Measurements from ENCODE around the gene TTC23.

The TTC23 gene

DNA sequence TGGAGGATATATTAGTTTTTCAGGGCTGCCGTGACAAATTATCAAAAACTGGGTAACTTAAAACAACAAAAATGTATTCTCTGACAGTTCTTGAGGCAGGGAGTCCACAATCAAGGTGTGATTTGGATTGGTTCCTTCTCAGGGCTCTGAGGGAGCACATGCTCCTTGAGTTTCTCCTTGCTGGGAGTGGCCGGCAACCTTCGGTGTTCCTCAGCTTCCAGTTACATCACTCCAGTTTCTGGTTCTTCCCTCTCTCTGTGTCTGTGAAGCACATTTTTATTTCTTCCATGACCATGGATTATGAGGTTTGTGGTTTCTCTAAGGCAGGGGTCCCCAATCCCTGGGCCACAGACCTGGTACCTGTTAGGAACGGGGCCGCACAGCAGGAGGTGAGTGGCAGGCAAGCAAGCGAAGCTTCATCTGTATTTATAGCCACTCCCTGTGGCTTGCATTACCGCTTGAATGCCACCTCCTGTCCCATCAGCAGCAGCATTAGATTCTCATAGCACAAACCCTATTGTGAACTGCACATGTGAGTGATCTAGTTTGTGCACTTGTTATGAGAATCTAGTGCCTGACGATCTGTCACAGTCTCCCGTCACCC, 26.2 kb upstream of the TTC23 start:
- H3K27me3 ChIP-seq (ENCODE audit: insufficient read depth, poor library complexity, severe bottlenecking): no peaks in the 10 kb centered on the region
- H3K27ac ChIP-seq (replicated peaks): no peak overlapping the region
- DNase-seq (ENCODE audit: low read depth in 1 of 2, low spot score in 1 of 2): no peak
- TF ChIP-seq POLR2AphosphoS5 (IDR thresholded peaks at IDR 0.05; ENCODE audit: low read depth): no peak
- TF ChIP-seq, protein P1, sequence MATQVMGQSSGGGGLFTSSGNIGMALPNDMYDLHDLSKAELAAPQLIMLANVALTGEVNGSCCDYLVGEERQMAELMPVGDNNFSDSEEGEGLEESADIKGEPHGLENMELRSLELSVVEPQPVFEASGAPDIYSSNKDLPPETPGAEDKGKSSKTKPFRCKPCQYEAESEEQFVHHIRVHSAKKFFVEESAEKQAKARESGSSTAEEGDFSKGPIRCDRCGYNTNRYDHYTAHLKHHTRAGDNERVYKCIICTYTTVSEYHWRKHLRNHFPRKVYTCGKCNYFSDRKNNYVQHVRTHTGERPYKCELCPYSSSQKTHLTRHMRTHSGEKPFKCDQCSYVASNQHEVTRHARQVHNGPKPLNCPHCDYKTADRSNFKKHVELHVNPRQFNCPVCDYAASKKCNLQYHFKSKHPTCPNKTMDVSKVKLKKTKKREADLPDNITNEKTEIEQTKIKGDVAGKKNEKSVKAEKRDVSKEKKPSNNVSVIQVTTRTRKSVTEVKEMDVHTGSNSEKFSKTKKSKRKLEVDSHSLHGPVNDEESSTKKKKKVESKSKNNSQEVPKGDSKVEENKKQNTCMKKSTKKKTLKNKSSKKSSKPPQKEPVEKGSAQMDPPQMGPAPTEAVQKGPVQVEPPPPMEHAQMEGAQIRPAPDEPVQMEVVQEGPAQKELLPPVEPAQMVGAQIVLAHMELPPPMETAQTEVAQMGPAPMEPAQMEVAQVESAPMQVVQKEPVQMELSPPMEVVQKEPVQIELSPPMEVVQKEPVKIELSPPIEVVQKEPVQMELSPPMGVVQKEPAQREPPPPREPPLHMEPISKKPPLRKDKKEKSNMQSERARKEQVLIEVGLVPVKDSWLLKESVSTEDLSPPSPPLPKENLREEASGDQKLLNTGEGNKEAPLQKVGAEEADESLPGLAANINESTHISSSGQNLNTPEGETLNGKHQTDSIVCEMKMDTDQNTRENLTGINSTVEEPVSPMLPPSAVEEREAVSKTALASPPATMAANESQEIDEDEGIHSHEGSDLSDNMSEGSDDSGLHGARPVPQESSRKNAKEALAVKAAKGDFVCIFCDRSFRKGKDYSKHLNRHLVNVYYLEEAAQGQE (IDR thresholded peaks at IDR 0.05; ENCODE audit: insufficient replicate concordance, low read depth): no peak
- no peak for TF ChIP-seq SPI1 (IDR thresholded peaks at IDR 0.05; ENCODE audit: borderline replicate concordance, low read depth)
- TF ChIP-seq, protein P2, sequence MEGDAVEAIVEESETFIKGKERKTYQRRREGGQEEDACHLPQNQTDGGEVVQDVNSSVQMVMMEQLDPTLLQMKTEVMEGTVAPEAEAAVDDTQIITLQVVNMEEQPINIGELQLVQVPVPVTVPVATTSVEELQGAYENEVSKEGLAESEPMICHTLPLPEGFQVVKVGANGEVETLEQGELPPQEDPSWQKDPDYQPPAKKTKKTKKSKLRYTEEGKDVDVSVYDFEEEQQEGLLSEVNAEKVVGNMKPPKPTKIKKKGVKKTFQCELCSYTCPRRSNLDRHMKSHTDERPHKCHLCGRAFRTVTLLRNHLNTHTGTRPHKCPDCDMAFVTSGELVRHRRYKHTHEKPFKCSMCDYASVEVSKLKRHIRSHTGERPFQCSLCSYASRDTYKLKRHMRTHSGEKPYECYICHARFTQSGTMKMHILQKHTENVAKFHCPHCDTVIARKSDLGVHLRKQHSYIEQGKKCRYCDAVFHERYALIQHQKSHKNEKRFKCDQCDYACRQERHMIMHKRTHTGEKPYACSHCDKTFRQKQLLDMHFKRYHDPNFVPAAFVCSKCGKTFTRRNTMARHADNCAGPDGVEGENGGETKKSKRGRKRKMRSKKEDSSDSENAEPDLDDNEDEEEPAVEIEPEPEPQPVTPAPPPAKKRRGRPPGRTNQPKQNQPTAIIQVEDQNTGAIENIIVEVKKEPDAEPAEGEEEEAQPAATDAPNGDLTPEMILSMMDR (IDR thresholded peaks at IDR 0.05; ENCODE audit: insufficient read depth, low read length): no peak
- no peak for TF ChIP-seq GABPA (IDR thresholded peaks at IDR 0.05; ENCODE audit: low read depth)
- no peak overlapping the region for H3K4me3 ChIP-seq (replicated peaks; ENCODE audit: insufficient read depth, low read length)

DNA sequence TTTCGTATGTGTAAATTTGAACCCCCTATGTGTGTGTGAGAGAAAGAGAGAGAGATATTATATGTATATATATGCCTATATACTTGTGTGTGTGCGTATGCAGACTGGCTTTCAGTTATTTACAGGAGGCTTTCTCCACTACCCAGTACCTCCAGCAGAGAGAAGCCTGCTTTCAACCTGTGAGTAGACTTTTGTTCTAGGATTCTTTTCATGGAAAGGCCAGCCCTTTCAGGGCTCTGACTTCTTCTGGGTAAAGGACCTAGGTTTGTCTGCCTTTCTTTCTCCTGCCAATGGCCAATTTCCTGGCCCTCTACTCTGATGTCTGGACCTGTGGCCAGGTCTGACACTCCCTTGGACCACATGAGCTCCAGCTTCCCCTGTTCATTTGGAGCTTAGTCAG, 25.7 kb upstream of the TTC23 start:
- DNase-seq (ENCODE audit: low read depth in 1 of 2, low spot score in 1 of 2): no peak

DNA sequence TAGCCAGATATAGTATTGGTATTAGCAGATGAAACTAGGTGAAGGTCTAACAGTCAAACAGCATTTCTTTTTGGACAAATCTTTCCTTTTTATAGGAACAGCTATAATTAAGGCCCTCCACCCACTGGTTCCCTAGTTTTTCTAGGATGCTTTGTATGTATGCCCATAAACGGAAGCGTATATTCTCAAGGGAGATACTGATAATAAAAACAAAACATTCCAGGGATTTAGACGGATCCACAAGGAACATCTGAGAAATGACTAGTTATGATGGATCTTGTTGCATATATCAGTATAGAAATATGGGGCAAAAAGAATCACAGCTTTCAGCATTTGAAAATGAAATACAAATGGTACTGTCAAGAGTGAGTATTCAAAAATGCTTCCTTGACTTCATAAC, 24.4 kb upstream of the TTC23 start:
- no peak overlapping the region for H3K27ac ChIP-seq (replicated peaks)
- TF ChIP-seq, protein P1 (IDR thresholded peaks at IDR 0.05; ENCODE audit: insufficient replicate concordance, low read depth): no peak
- TF ChIP-seq GABPA (IDR thresholded peaks at IDR 0.05; ENCODE audit: low read depth): no peak
- TF ChIP-seq, protein P2 (IDR thresholded peaks at IDR 0.05; ENCODE audit: insufficient read depth, low read length): no peak
- TF ChIP-seq POLR2AphosphoS5 (IDR thresholded peaks at IDR 0.05; ENCODE audit: low read depth): no peak
- no peak overlapping the region for H3K4me3 ChIP-seq (replicated peaks; ENCODE audit: insufficient read depth, low read length)
- no peak for DNase-seq (ENCODE audit: low read depth in 1 of 2, low spot score in 1 of 2)
- H3K27me3 ChIP-seq (ENCODE audit: insufficient read depth, poor library complexity, severe bottlenecking): no peaks in the 10 kb centered on the region

More for the DNA sequence above, 25.7 kb upstream of the TTC23 start:
- Histone ChIP-seq H3K27me3 (ENCODE audit: insufficient read depth, poor library complexity, severe bottlenecking) (no peaks in the 10 kb centered on the region), H3K27ac (replicated peaks) (no peak overlapping the region), H3K4me3 (replicated peaks; ENCODE audit: insufficient read depth, low read length) (no peak overlapping the region)
- TF ChIP-seq SPI1 (IDR thresholded peaks at IDR 0.05; ENCODE audit: borderline replicate concordance, low read depth): no peak
- TF ChIP-seq GABPA (IDR thresholded peaks at IDR 0.05; ENCODE audit: low read depth): no peak
- TF ChIP-seq, protein P2 (IDR thresholded peaks at IDR 0.05; ENCODE audit: insufficient read depth, low read length): no peak
- TF ChIP-seq, protein P1 (IDR thresholded peaks at IDR 0.05; ENCODE audit: insufficient replicate concordance, low read depth): no peak
- TF ChIP-seq POLR2AphosphoS5 (IDR thresholded peaks at IDR 0.05; ENCODE audit: low read depth): no peak
